Kidney capillary endothelial cell (primary cell): ENCODE results near the gene SUSD6.

ENCODE experiments used
- DNase-seq: peaks from one replicate; pipeline ENCODE4 v3.0.0-alpha.2; 2018; ENCODE audit warnings: low spot score

The SUSD6 gene

DNA sequence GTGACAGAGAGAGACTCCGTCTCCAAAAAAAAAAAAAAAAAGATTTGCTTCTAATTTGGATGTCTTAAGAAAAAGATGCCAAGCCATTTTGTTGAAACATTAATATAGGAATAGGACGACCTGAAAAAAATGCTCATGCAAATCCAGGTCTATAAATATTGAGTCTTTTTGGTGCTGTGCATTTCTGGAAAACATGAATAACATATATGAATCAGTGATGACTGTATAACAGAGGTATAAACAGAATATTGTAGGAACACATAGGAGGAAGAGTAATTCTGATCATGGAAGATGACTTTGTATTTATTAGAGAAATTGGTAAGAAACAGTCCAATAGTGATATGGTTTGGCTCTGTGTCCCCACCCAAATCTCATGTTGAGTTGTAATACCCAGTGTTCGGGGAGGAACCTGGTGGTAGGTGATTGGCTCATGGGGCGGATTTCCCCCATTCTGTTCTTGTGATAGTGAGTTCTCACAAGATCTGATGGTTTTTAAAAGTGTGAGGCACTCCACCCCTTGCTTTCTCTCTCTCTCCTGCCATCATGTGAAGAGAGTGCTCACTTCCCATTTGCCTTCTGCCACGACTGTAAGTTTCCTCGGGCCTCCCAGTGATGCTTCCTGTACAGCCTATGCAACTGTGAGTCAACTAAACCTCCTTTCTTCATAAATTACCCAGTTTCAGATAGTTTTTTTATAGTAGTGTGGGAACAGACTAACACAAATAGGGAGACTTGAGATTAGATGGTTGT, 152.5 kb downstream of the SUSD6 start:
- no peak for DNase-seq
